Mucosa of rectum (tissue), 2 donors: ENCODE data around the gene DGCR8.
"Not testable (repeated sequence)": the region's sequence is repeated elsewhere in the genome, so short reads cannot be mapped to it uniquely, and the experiment has no call there.

ENCODE experiments used
- H3K27ac ChIP-seq, 2 donors: one replicate each; pipeline ENCODE4 v1.7.0; 2013; ENCODE audit warnings: inconsistent platforms in 2 of 2, low read depth in 2 of 2, low read length in 2 of 2
- H3K27me3 ChIP-seq, 2 donors: one replicate each; pipeline ENCODE4 v1.7.0; 2013; ENCODE audit warnings: low read length in 2 of 2; ENCODE audit not compliant: control insufficient read depth in 2 of 2, insufficient read depth in 2 of 2
- H3K36me3 ChIP-seq, 2 donors: one replicate each; pipeline ENCODE4 v1.7.0; 2013; ENCODE audit warnings: low read length in 2 of 2; ENCODE audit not compliant: control insufficient read depth in 2 of 2, insufficient read depth in 2 of 2
- H3K4me1 ChIP-seq, 2 donors: one replicate each; pipeline ENCODE4 v1.7.0; 2013; ENCODE audit warnings: low read length in 2 of 2, mild to moderate bottlenecking in 1 of 2; ENCODE audit not compliant: control insufficient read depth in 2 of 2, insufficient read depth in 2 of 2
- H3K4me3 ChIP-seq, 2 donors: one replicate each; pipeline ENCODE4 v1.7.0; 2013; ENCODE audit warnings: low read length in 2 of 2
- H3K9ac ChIP-seq, 2 donors: one replicate each; pipeline ENCODE4 v1.7.0; 2013; ENCODE audit warnings: low read length in 2 of 2, low read depth in 1 of 2, mild to moderate bottlenecking in 1 of 2
- H3K9me3 ChIP-seq, 2 donors: one replicate each; pipeline ENCODE4 v1.7.0; 2013; ENCODE audit warnings: low read length in 2 of 2; ENCODE audit not compliant: control insufficient read depth in 2 of 2
- donor health status: healthy.
- donor health status: Normal muscosa, but diverticular disease.

DGCR8 gene

GRCh38 chr22:20067384-20067682, 12.7 kb upstream of the DGCR8 start:
- peaks cover 12 to 17% of the 10 kb centered on the region in 2 donors for H3K36me3 ChIP-seq
- not testable (repeated sequence) for H3K9me3 ChIP-seq, H3K27me3 ChIP-seq, H3K4me1 ChIP-seq, H3K9ac ChIP-seq, H3K27ac ChIP-seq, H3K4me3 ChIP-seq

- Histone ChIP-seq H3K36me3 (peaks cover 10 to 12% of the 10 kb centered on the region in 2 donors), H3K9ac (no peak overlapping the region), H3K4me3 (no peak overlapping the region), H3K27me3 (no peaks in the 10 kb centered on the region), H3K27ac (no peak overlapping the region), H3K4me1 (no peaks in the 10 kb centered on the region), H3K9me3 (no peaks in the 10 kb centered on the region)
Observed at GRCh38 chr22:20068640-20069039, 11.4 kb upstream of the DGCR8 start.

GRCh38 chr22:20069331-20070042, 10.6 kb upstream of the DGCR8 start:
- Histone ChIP-seq H3K27ac (no peak overlapping the region), H3K9ac (no peak overlapping the region), H3K36me3 (peaks cover 5% of the 10 kb centered on the region in 2 donors), H3K9me3 (no peaks in the 10 kb centered on the region), H3K27me3 (no peaks in the 10 kb centered on the region), H3K4me3 (no peak overlapping the region), H3K4me1 (no peaks in the 10 kb centered on the region)

GRCh38 chr22:20071524-20071972, 8.5 kb upstream of the DGCR8 start:
- no peaks in the 10 kb centered on the region for H3K4me1 ChIP-seq

GRCh38 chr22:20076627-20077172, 3.3 kb upstream of the DGCR8 start:
- H3K4me1 ChIP-seq = peaks cover 8 to 11% of the 10 kb centered on the region in 2 donors
- H3K36me3 ChIP-seq = no peaks in the 10 kb centered on the region
- H3K27ac ChIP-seq = no peak overlapping the region
- no peak overlapping the region for H3K4me3 ChIP-seq
- no peaks in the 10 kb centered on the region for H3K9me3 ChIP-seq
- no peaks in the 10 kb centered on the region for H3K27me3 ChIP-seq
- H3K9ac ChIP-seq = no peak overlapping the region

More at GRCh38 chr22:20071524-20071972, 8.5 kb upstream of the DGCR8 start:
- Histone ChIP-seq H3K4me3 (no peak overlapping the region), H3K27me3 (no peaks in the 10 kb centered on the region), H3K9me3 (no peaks in the 10 kb centered on the region), H3K27ac (no peak overlapping the region), H3K9ac (no peak overlapping the region), H3K36me3 (no peaks in the 10 kb centered on the region)

- Histone ChIP-seq H3K4me1 (peaks cover 8 to 28% of the 10 kb centered on the region in 2 donors), H3K9me3 (no peaks in the 10 kb centered on the region), H3K27ac (peak overlapping the region; percentile 79 to 88), H3K36me3 (peaks cover 0 to under 1% of the 10 kb centered on the region in 2 donors), H3K4me3 (peak overlapping the region; percentile 77 to 96), H3K27me3 (no peaks in the 10 kb centered on the region), H3K9ac (peak overlapping the region; percentile 78 to 82)
Observed at GRCh38 chr22:20080445-20080775, 369 bp downstream of the DGCR8 start.

GRCh38 chr22:20080776-20081654, 974 bp downstream of the DGCR8 start:
- Histone ChIP-seq H3K27ac (peak overlapping the region; percentile 79 to 88), H3K4me1 (peaks cover 8 to 28% of the 10 kb centered on the region in 2 donors), H3K27me3 (no peaks in the 10 kb centered on the region), H3K4me3 (peak overlapping the region; percentile 77 to 96), H3K36me3 (peaks cover 4 to 7% of the 10 kb centered on the region in 2 donors), H3K9ac (peak overlapping the region; percentile 78 to 82), H3K9me3 (no peaks in the 10 kb centered on the region)

GRCh38 chr22:20083157-20083890, 3.3 kb downstream of the DGCR8 start:
- Histone ChIP-seq H3K27ac (no peak overlapping the region), H3K27me3 (no peaks in the 10 kb centered on the region), H3K4me3 (no peak overlapping the region), H3K9me3 (no peaks in the 10 kb centered on the region), H3K36me3 (peaks cover 28 to 30% of the 10 kb centered on the region in 2 donors), H3K4me1 (peaks cover 8 to 28% of the 10 kb centered on the region in 2 donors), H3K9ac (no peak overlapping the region)

GRCh38 chr22:20083891-20084546, 4.0 kb downstream of the DGCR8 start:
- Histone ChIP-seq H3K4me1 (peaks cover 8 to 28% of the 10 kb centered on the region in 2 donors), H3K9ac (no peak overlapping the region), H3K4me3 (no peak overlapping the region), H3K27me3 (no peaks in the 10 kb centered on the region), H3K27ac (no peak overlapping the region), H3K36me3 (peaks cover 33 to 37% of the 10 kb centered on the region in 2 donors), H3K9me3 (no peaks in the 10 kb centered on the region)
